ENCODE data around the gene SIGLEC11.

The SIGLEC11 gene

DNA sequence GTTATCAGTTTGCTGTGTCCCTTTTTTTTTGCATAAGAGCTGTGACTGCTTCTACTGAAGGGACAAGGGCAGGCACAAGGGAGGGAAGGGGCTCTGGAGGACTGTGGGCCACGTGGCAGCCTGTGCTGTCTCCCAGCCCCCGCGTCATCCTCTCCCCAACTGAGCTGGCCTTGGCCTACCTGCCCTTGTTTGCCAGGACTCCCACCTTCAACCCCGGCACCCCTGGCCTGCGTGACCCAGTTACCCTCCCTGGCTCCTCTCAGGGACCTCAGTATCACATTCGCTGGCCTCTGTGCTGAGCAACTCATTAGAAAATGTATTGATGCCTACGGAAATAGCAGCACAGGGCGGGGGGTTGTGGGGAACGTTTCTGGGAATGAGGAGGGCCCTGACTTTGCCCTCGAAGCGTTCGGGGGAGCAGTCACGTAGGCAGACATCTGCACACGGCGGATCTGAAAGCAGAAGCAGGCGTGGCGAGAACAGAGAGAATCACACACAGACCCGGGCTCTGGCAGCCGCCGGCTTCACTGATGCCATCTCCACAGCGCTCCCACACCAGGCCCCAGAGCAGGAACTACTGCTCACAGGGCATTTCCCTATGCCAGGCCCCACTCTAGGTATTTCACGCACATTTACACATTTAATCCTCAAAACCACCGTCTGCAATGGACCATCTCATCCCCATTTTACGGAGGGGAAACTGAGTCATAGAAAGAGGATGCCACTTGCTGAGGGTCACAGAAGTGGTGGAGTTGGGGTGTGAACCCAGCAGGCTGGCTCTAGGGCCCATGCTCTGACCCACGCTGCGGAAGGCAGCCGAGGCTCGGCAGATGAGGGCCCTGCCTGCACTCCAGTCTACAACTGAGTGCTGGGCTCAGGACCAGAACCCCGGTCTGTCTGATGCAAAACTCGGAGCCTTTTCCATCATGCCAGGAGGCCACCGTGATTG is 37.6 kb downstream of the SIGLEC11 start:
- no peak for DNase-seq (ENCODE audit: insufficient read length, low spot score)
- no peak for FAIRE-seq
- TF ChIP-seq POU2F2 (IDR thresholded peaks at IDR 0.05; ENCODE audit: low read depth, low read length) (no peak), POLR2AphosphoS5 (IDR thresholded peaks at IDR 0.05; ENCODE audit: low read depth, low read length) (no peak), SPI1 (IDR thresholded peaks at IDR 0.05; ENCODE audit: low read depth, low read length) (no peak), PAX5 (IDR thresholded peaks at IDR 0.05; ENCODE audit: insufficient read depth, low read length, severe bottlenecking) (no peak), POLR2A (IDR thresholded peaks at IDR 0.05; ENCODE audit: low read depth, low read length) (no peak), TAF1 (IDR thresholded peaks at IDR 0.05; ENCODE audit: low read depth, low read length) (no peak)

DNA sequence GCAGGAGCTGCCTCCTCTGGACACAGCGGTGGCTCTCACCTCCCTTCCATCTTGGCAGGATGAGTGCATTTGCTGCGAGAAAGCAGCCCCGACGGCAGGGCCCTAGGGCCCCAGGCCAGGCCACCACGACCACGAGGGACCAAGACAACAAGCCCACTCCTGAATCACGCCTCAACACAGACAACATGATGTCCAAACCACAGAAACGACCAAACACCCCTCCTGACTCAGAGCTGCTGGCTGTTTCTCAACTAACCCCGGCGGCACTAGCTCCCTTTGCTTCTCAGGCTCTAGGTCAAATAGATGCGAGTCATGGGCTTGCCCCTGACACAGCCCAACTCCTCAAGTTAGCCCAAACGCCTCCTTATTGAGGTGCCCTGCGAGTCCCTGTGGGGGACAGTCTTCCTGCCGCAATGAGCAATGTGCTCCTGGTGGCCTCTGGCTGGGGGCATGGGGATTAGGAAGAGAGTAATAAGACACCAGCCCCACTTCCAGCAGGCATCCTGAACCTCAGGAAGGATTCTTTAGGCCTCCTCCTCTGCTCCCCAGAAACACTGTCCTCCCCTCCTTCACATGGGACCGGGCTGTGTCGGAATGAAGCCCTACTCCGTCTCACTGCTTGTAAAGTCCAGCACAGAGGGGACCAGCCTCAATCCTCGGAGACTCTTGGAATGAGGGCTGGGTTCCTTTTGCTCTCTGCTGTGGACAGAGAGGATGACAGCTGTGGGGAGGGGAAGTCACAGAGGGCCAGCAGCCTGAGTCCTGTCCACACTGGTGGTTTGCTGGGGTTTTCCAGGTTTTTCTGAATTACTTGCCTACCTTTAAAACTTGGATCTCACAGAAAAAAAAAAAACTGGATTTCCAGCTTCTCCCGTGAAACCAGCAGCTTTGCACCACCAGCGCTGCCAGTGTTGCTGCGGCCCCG is 38.8 kb downstream of the SIGLEC11 start:
- DNase-seq (ENCODE audit: insufficient read length, low spot score) (no peak), FAIRE-seq (no peak)
- TF ChIP-seq PAX5 (IDR thresholded peaks at IDR 0.05; ENCODE audit: insufficient read depth, low read length, severe bottlenecking) (no peak), POLR2AphosphoS5 (IDR thresholded peaks at IDR 0.05; ENCODE audit: low read depth, low read length) (no peak)

DNA sequence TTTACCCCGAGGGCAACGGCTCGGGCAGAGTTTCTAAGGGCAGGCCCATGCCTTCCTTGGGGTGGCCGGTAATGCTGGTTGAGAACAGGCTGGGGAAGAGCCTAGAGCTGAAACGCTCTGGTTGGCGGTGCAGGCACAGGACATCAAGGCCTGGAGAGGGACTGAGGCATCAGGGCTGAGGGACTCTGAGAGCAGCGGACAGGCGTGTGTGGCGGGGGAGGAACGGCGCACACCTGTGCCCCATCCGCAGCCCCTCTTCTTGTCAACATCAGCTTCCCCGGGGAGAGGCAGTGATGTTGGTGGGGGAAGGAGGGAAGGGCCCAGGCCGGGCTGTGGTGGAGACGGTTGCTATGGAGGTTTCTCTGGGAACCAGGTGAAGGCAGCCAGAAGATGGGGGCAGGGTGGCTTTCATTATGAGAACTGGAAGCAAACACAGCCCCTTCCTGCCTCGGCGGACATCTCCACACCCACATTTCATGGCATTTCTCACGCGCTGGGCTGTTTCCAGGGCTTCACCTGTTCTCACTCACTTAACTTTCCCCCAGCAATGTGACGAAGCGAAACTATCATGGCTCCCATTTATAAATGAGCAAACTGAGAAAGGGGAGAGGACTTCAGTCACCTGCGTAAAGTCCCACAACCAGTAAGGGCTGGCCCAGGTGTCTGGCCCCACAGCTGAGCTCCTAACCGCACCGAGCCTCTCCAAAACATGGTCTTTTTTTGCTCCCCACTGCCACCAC is 40.2 kb downstream of the SIGLEC11 start:
- DNase-seq (ENCODE audit: insufficient read length, low spot score), result no peak
- FAIRE-seq, result no peak
- TF ChIP-seq PAX5 (IDR thresholded peaks at IDR 0.05; ENCODE audit: insufficient read depth, low read length, severe bottlenecking), result no peak
- no peak for TF ChIP-seq POLR2A (IDR thresholded peaks at IDR 0.05; ENCODE audit: low read depth, low read length)
- no peak for TF ChIP-seq TAF1 (IDR thresholded peaks at IDR 0.05; ENCODE audit: low read depth, low read length)
- TF ChIP-seq POLR2AphosphoS5 (IDR thresholded peaks at IDR 0.05; ENCODE audit: low read depth, low read length), result no peak
- TF ChIP-seq POU2F2 (IDR thresholded peaks at IDR 0.05; ENCODE audit: low read depth, low read length), result no peak
- no peak for TF ChIP-seq SPI1 (IDR thresholded peaks at IDR 0.05; ENCODE audit: low read depth, low read length)

DNA sequence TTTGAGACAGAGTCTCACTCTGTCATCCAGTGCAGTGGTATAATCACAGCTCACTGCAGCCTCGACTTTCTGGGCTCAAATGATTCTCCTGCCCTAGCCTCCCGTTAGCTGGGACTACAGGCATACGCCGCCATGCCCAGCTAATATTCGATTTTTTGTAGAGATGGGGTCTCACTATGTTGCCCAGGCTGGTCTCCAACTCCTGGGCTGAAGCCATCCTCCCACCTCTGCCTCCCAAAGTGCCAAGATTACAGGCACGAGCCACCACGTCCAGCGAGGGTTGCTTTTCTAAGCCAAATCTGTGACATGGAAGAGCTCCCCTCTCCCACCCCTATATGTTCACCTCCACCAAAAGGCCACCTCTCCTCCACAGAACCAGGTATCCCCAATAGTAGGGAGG is 42.9 kb downstream of the SIGLEC11 start:
- no peak for TF ChIP-seq PAX5 (IDR thresholded peaks at IDR 0.05; ENCODE audit: insufficient read depth, low read length, severe bottlenecking)
- no peak for TF ChIP-seq SPI1 (IDR thresholded peaks at IDR 0.05; ENCODE audit: low read depth, low read length)
- TF ChIP-seq POLR2AphosphoS5 (IDR thresholded peaks at IDR 0.05; ENCODE audit: low read depth, low read length), result no peak
- TF ChIP-seq TAF1 (IDR thresholded peaks at IDR 0.05; ENCODE audit: low read depth, low read length), result no peak
- no peak for TF ChIP-seq POLR2A (IDR thresholded peaks at IDR 0.05; ENCODE audit: low read depth, low read length)
- TF ChIP-seq POU2F2 (IDR thresholded peaks at IDR 0.05; ENCODE audit: low read depth, low read length), result no peak
- DNase-seq (ENCODE audit: insufficient read length, low spot score) (no peak), FAIRE-seq (no peak)

DNA sequence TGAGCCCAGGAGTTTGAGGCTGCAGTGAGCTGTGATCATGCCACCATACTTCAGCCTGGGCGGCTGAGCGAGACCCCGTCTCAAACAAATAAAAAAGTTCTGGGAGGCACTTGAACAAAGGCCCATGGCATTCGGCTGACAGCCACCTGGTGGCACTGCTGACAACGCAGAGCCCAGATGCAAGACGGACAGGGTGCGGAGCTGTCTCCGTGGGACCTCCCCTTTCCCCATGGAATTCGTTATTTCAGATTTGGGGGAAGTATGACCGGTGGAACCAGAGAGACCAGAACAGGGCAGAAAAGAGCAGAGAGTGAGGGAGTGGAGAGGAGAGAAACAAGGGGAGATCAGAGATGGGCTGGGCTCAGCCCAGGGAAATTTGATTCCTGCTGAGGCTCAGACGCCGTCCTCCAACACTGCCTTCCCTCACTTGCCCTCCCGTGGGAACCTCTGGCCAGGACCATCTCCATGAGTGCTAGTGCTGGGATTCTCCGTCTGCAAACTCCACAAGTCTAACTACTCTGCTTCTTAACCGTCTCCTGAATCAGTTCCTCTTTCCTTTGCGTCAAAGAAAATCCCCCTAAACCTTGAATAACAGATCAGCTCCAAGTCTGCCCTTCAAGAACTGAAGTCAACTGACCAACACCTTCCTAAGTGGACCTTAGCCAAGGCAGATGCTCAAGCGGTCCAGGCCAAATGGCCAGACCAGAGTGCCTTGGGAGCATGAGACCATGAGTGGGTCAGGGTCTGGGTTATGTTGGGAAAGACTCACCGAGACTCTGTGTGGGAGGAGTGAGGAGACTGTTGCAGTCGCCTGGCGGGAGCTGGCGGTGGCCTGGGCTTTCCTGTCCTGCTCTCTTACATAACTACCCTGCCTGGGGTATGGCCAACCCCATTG is 43.9 kb downstream of the SIGLEC11 start:
- TF ChIP-seq POLR2A (IDR thresholded peaks at IDR 0.05; ENCODE audit: low read depth, low read length), result peak; percentile 23; the same call in 1 of the 2 replicates
- TF ChIP-seq TAF1 (IDR thresholded peaks at IDR 0.05; ENCODE audit: low read depth, low read length), result no peak
- no peak for TF ChIP-seq POLR2AphosphoS5 (IDR thresholded peaks at IDR 0.05; ENCODE audit: low read depth, low read length)
- TF ChIP-seq SPI1 (IDR thresholded peaks at IDR 0.05; ENCODE audit: low read depth, low read length), result peak; percentile 88
- DNase-seq (ENCODE audit: insufficient read length, low spot score) (no peak), FAIRE-seq (no peak)

DNA sequence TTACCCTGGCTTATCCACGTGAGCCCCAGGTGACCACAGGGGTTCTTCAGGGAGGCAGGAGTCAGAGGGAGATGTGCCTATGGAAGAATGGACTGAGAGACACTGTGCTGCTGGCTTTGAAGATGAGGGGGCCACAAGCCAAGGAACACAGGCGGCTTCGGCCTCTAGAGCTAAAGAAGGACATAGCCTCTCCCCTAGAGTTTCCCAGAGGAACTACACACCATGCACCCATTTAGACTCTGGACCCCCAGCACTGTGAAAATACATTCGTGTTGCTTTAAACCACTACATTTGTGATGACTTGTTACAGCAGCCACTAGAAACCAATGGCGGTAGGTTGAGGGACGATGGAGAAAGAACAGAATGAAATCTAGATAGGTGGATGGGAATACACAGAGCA is 45.7 kb downstream of the SIGLEC11 start:
- FAIRE-seq (no peak), DNase-seq (ENCODE audit: insufficient read length, low spot score) (no peak)
- TF ChIP-seq SPI1 (IDR thresholded peaks at IDR 0.05; ENCODE audit: low read depth, low read length), result no peak
- no peak for TF ChIP-seq POU2F2 (IDR thresholded peaks at IDR 0.05; ENCODE audit: low read depth, low read length)
- no peak; the same call in 1 of the 2 replicates for TF ChIP-seq POLR2AphosphoS5 (IDR thresholded peaks at IDR 0.05; ENCODE audit: low read depth, low read length)
- no peak for TF ChIP-seq PAX5 (IDR thresholded peaks at IDR 0.05; ENCODE audit: insufficient read depth, low read length, severe bottlenecking)
- TF ChIP-seq POLR2A (IDR thresholded peaks at IDR 0.05; ENCODE audit: low read depth, low read length), result no peak
- no peak for TF ChIP-seq TAF1 (IDR thresholded peaks at IDR 0.05; ENCODE audit: low read depth, low read length)

DNA sequence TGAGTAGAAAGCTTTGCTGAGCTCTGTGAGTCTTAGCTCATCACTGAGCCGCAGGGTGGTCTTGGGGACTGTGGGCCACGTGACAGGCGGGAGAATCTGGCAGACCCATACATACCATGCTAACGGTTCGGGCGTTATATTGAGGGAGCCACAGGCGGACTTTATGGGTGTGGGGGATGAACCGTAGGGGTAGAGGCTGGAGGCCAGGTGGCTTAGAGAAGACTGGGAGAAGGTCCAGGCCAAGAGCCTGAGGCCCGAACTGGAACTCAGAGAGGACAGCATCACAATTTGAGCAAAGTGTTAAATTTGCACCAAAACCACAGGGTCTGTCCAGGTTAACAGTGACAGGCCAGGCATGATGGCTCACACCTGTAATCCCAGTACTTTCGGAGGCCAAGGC is 47.3 kb downstream of the SIGLEC11 start:
- FAIRE-seq (no peak), DNase-seq (ENCODE audit: insufficient read length, low spot score) (no peak)
- no peak for TF ChIP-seq POLR2A (IDR thresholded peaks at IDR 0.05; ENCODE audit: low read depth, low read length)
- TF ChIP-seq POU2F2 (IDR thresholded peaks at IDR 0.05; ENCODE audit: low read depth, low read length), result no peak
- no peak for TF ChIP-seq SPI1 (IDR thresholded peaks at IDR 0.05; ENCODE audit: low read depth, low read length)
- TF ChIP-seq TAF1 (IDR thresholded peaks at IDR 0.05; ENCODE audit: low read depth, low read length), result no peak
- TF ChIP-seq PAX5 (IDR thresholded peaks at IDR 0.05; ENCODE audit: insufficient read depth, low read length, severe bottlenecking), result no peak
- no peak for TF ChIP-seq POLR2AphosphoS5 (IDR thresholded peaks at IDR 0.05; ENCODE audit: low read depth, low read length)

All from GM12891 (cell line).